Measurements from ENCODE around the gene NKAPD1.
"Not testable (repeated sequence)": the region's sequence is repeated elsewhere in the genome, so short reads cannot be mapped to it uniquely, and the experiment has no call there.

NKAPD1 gene

GRCh38 chr11:112086422-112087191, 12.5 kb downstream of the NKAPD1 start, which contains the start of the genes SDHD and TIMM8B:
Gene SDHD (plus strand): TSS chr11:112086873. CDS start chr11:112086908, 35 bp downstream.
Gene TIMM8B (minus strand): TSS chr11:112086756. CDS start chr11:112086723, 33 bp downstream.
- DNase-seq (ENCODE audit: low spot score): peak; percentile 94

- no peak for DNase-seq (ENCODE audit: low spot score)
These were observed 13.1 kb downstream of the NKAPD1 start for GRCh38 chr11:112087212-112087611.

- not testable (repeated sequence) for DNase-seq (ENCODE audit: low spot score)
These were observed 21.2 kb downstream of the NKAPD1 start for GRCh38 chr11:112095302-112095701.

GRCh38 chr11:112096194-112096593, 22.1 kb downstream of the NKAPD1 start:
- DNase-seq (ENCODE audit: low spot score): no peak

- DNase-seq (ENCODE audit: low spot score): no peak
These were observed 23.8 kb downstream of the NKAPD1 start for GRCh38 chr11:112097734-112098528.

- DNase-seq (ENCODE audit: low spot score): no peak
These were observed 26.4 kb downstream of the NKAPD1 start for GRCh38 chr11:112100462-112100861.

- no peak for DNase-seq (ENCODE audit: low spot score)
These were observed 29.3 kb downstream of the NKAPD1 start for GRCh38 chr11:112103446-112103845.

GRCh38 chr11:112106070-112106469, 32.0 kb downstream of the NKAPD1 start:
- DNase-seq (ENCODE audit: low spot score): no peak

GRCh38 chr11:112113539-112114457, 39.7 kb downstream of the NKAPD1 start:
- peak; percentile 58 for DNase-seq (ENCODE audit: low spot score)

- no peak for DNase-seq (ENCODE audit: low spot score)
These were observed 40.4 kb downstream of the NKAPD1 start for GRCh38 chr11:112114460-112114859.

GRCh38 chr11:112115386-112115785, 41.3 kb downstream of the NKAPD1 start:
- no peak for DNase-seq (ENCODE audit: low spot score)

- DNase-seq (ENCODE audit: low spot score): no peak
These were observed 44.1 kb downstream of the NKAPD1 start for GRCh38 chr11:112118176-112118575.

GRCh38 chr11:112121981-112122615, 48.0 kb downstream of the NKAPD1 start:
- no peak for DNase-seq (ENCODE audit: low spot score)

- no peak for DNase-seq (ENCODE audit: low spot score)
These were observed 49.0 kb downstream of the NKAPD1 start for GRCh38 chr11:112123129-112123528.

- no peak for DNase-seq (ENCODE audit: low spot score)
These were observed 53.0 kb downstream of the NKAPD1 start for GRCh38 chr11:112127056-112127455.

GRCh38 chr11:112128483-112129121, 54.5 kb downstream of the NKAPD1 start:
- no peak for DNase-seq (ENCODE audit: low spot score)

GRCh38 chr11:112129656-112130055, 55.6 kb downstream of the NKAPD1 start:
- no peak for DNase-seq (ENCODE audit: low spot score)

- DNase-seq (ENCODE audit: low spot score): no peak
These were observed 58.6 kb downstream of the NKAPD1 start for GRCh38 chr11:112132737-112133136.

- DNase-seq (ENCODE audit: low spot score): no peak
These were observed 60.4 kb downstream of the NKAPD1 start for GRCh38 chr11:112134473-112134872.
